AG09319 (cell line): ENCODE results near the gene GNAI3.

Experiments used
- DNase-seq: peaks from one replicate; pipeline ENCODE4 v3.0.0-alpha.2; 2010; ENCODE audit warnings: low read depth; ENCODE audit errors: extremely low read depth
- TF ChIP-seq, protein P1 (sequence below): IDR thresholded peaks from 2 replicates; pipeline ENCODE4 v1.5.1; 2011; ENCODE audit warnings: low read depth, mild to moderate bottlenecking, inconsistent platforms, low read length, moderate library complexity

GNAI3 gene

DNA sequence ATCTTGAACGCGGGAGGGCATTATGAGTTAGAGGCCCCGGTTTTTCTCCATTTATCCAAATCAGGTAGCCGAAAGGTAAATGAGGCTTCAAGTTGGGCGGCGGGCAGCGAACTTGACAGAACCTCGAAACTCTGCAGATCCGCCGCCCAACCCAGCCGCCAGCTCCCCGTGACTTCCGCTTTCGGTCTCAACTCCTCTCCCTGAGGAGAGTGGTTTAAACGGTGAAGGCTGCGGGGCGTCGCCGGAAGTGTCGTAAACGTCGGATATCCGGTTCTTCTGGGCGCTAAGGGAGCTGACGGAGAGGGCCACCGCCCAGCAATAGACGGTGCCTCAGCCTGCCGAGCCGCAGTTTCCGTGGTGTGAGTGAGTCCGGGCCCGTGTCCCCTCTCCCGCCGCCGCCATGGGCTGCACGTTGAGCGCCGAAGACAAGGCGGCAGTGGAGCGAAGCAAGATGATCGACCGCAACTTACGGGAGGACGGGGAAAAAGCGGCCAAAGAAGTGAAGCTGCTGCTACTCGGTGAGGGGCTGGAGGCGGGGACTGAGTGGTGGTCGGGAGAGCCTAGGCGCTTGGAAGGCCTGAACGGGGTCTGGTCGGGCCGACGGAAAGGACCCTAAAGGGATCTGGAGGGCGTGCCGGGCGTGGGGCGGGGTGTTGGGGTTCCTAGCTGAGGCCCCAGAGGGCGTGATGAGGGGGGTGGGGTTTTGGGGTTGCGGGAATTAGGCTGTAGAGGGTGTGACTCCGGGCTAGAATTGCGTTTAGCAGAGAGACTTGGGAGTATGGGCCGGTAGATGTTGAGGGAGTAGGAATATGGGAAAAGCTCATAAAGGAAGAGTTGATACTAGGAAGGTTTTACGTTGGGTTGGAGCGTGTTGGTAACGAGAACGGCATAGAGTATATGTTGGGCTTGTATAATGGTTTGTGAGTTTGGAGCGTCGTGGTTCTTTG is at the start of gene GNAI3:
GNAI3 (plus strand) TSS at position 295 of the 947 bp plus-strand sequence; CDS start at position 401, 106 bp downstream.
- TF ChIP-seq, protein P1, sequence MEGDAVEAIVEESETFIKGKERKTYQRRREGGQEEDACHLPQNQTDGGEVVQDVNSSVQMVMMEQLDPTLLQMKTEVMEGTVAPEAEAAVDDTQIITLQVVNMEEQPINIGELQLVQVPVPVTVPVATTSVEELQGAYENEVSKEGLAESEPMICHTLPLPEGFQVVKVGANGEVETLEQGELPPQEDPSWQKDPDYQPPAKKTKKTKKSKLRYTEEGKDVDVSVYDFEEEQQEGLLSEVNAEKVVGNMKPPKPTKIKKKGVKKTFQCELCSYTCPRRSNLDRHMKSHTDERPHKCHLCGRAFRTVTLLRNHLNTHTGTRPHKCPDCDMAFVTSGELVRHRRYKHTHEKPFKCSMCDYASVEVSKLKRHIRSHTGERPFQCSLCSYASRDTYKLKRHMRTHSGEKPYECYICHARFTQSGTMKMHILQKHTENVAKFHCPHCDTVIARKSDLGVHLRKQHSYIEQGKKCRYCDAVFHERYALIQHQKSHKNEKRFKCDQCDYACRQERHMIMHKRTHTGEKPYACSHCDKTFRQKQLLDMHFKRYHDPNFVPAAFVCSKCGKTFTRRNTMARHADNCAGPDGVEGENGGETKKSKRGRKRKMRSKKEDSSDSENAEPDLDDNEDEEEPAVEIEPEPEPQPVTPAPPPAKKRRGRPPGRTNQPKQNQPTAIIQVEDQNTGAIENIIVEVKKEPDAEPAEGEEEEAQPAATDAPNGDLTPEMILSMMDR = no peak
- DNase-seq = peak; percentile 90

DNA sequence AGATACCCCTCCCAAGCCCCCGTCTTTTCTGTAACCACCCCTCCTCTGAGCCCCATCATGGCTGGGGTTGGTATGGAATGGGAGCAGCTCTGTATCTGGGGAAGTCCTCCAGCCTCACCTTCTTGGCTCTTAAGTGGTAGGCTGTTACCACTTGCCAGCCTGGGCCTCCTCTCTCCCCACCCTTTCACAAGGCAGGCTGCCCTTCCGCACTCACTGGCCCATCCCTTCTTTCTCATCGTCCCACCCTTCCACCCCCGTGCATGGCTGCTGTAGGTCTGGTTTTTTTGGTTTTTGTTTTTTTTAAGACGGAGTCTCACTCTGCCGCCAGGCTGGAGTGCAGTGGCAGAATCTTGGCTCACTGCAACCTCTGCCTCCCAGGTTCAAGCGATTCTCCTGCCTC is 49.3 kb upstream of the GNAI3 start:
- TF ChIP-seq, protein P1 = no peak
- no peak for DNase-seq

DNA sequence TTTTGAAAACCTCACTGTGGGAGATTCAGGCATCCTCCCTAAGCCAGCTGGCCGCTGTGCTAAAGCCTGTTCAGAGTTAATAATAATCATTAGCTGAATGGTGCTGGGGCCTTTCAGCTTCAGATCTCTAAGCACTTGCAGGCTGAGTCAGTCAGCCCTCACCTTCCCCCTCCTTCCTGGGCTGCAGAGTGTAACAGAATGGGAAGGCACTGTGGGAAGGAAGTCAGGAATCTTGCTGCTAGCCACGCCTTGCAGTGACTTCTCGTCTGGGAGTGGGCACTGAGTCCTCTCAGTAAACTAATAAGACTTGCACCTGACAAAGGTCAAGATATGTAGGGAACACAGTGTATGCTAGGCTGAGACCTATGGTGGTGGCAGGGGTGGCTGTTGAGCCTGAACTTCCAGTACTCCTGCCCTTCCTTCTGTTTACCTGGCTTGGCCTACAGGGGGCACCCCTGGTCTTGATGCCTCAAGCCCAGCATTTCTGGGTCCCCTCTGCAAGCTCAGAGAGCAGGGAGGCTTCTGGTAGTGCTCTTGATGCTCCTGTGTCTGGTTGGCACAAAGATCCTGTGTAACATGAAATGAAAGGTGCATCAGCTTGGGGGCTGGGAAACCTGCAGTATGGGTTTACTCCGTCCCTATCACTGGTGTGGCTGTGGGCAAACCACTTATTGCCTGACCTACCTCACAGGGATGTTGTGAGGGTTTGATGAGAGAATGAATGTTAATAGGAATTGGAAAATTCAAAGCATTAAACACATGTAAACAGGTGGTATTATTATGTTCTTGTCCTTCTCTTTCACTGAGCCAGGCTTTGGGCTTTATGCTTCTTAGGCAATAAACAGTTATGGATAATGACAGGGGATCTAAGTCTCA is 48.5 kb upstream of the GNAI3 start:
- TF ChIP-seq, protein P1 = peak; percentile 48
- no peak for DNase-seq

DNA sequence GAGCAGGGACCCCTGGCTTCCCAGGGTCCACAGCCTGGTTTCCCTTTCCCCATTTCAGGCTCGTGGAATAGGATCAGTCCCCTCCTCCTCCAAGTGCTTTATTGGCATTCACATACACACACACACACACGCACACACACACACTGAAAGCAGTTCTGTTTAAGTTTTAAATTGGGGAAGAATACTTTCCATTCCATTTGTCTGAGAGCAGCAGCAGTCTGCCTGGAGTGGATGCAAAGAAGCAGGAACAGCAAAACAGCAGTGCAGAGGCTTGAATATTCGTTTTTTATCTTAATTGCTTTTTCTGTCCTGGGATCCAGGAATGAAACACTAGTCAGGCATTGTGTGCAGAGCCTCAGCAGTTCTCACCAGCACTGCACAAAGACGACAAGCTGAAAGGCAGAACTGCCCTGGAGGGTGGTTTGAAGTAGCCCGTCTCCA is 47.5 kb upstream of the GNAI3 start:
- TF ChIP-seq, protein P1 = no peak
- DNase-seq = peak; percentile 57

DNA sequence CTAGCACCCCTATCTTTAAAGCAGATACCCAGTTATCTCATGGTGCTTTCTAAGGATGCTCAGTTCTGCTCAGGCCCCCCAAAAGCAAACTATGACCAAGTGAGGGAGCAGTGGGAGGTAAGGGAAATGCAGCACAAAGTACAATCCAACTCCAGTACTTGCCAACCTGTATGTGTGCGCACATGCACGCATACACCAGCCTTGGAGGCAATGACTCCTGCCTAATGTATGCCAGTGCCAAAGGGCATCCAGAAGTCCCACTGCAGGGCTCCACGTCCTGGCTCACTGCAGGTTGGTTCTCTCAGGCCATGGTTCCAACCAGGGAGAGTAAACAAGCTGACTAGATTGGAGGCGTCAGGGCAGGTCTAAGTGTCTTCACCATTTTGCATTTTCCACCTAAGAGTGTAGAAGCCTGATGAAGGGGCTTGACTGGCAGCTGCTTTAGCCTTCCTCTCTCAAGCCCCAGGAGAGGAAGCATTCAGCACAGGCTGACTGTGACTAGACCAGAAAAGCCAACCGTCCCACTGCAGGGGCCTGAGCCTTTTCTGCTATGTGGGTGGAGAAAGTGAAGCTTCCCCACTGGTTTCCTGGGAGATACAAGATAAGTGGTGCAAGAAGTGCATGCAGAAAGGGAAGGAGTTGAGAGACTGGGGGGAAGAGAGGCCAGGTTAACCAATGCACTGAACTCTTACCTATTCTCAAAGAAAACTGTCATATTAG is 46.6 kb upstream of the GNAI3 start:
- no peak for DNase-seq
- TF ChIP-seq, protein P1 = no peak

DNA sequence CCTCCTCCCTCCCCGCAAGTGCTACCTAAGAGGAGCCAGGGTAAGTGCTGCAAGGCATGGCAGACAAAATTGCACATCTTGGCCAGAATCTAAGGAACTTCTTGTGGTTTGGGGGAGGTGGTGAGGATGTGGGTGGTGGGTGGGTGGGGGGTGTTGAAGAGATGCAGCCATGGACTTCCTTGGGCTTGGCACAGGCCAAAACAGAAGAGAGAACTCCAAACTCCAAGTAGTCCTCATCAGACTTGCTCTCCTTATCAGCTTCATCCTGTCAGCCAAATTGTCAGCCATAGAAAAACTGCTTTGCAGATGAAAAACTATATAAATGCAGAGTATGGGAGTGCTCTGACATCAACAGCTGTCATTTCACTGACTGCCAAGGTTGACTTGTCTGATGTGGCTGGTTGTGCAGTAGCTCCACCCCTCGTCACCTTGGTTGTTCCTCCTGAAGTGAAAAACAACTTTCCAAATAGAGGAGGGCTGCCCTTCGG is 46.0 kb upstream of the GNAI3 start:
- TF ChIP-seq, protein P1 = no peak
- no peak for DNase-seq
